ENCODE results near the gene HS3ST4. TPM values are rescaled to one million over a fixed set of nuclear protein-coding genes. Genes with fewer than 3 reads are reported as not detected.

HS3ST4 gene
- not detected for total RNA-seq

DNA sequence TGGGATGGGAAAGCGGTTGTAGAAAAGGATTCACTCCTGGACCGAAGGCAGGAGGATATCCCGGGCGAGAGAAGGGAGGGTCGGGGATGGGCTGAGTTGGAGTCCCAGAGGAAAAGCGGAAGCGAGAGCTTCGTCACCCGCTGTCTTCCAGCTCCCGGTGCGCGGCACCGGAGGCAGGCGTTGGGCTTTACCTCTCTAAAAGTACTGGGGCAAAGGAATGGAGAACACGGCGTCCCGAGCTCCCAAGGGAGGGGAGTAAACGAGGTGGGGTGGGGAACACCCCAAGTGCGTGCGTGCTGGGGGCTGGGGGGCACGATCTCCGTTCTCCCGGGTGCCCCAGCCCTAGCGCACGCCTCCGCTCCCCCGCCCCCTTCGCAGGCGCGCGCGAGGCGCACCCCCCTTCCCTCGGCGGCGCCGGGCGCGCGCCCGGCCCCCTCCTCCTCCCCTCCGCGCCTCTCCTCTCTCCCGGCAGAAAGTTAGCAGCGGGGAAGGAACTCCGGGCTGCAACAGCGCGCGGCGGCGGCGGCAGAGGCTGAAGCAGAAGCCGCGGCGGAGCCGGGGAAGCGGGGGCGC is at the start of gene HS3ST4:
TSS of gene HS3ST4 (plus strand) at position 441 of the 573 bp plus-strand sequence.
- no peak within 1 kb of the TSS for H3K27ac ChIP-seq
- peaks cover 40% of the 10 kb centered on the region for H3K27me3 ChIP-seq
- TF ChIP-seq, protein P1, sequence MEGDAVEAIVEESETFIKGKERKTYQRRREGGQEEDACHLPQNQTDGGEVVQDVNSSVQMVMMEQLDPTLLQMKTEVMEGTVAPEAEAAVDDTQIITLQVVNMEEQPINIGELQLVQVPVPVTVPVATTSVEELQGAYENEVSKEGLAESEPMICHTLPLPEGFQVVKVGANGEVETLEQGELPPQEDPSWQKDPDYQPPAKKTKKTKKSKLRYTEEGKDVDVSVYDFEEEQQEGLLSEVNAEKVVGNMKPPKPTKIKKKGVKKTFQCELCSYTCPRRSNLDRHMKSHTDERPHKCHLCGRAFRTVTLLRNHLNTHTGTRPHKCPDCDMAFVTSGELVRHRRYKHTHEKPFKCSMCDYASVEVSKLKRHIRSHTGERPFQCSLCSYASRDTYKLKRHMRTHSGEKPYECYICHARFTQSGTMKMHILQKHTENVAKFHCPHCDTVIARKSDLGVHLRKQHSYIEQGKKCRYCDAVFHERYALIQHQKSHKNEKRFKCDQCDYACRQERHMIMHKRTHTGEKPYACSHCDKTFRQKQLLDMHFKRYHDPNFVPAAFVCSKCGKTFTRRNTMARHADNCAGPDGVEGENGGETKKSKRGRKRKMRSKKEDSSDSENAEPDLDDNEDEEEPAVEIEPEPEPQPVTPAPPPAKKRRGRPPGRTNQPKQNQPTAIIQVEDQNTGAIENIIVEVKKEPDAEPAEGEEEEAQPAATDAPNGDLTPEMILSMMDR (IDR thresholded peaks at IDR 0.05), result no peak
- no peaks in the 10 kb centered on the region for H3K4me1 ChIP-seq
- no peak within 1 kb of the TSS for H3K4me3 ChIP-seq
- H3K36me3 ChIP-seq, result no peaks in the 10 kb centered on the region
- DNase-seq, result no peak
- intact Hi-C loops (cut with DNase I), result no loop called here
- no peaks in the 10 kb centered on the region for H3K9me3 ChIP-seq
- no peak within 1 kb of the TSS for H3K9ac ChIP-seq (ENCODE audit: low read depth in 2 of 2, low read length in 2 of 2)

DNA sequence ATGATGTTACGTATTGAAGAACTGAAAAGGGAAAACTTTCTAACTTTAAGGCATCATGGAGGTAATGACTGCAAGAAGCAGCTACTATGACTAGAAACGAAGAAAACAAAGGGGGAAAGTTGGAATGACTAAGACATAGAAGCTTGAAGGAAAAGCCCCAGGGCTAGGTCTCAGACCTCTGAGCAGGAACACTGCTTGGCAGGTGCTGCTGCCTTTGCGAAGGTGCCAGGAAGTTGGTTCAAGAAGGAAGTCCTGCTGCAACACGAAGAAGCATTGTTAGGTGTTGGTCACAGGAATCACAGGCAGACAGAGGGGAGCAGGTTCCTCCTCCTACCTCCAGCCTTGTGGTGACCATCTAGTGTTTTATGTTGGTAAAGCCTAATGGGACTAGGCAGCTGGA is 48.1 kb upstream of the HS3ST4 start:
- intact Hi-C loops (cut with DNase I), result no loop called here
- no peak overlapping the region for H3K9ac ChIP-seq (ENCODE audit: low read depth in 2 of 2, low read length in 2 of 2)
- no peaks in the 10 kb centered on the region for H3K36me3 ChIP-seq
- no peaks in the 10 kb centered on the region for H3K9me3 ChIP-seq
- no peak for DNase-seq
- no peaks in the 10 kb centered on the region for H3K27me3 ChIP-seq
- no peak overlapping the region for H3K4me3 ChIP-seq
- no peak overlapping the region for H3K27ac ChIP-seq
- TF ChIP-seq, protein P1 (IDR thresholded peaks at IDR 0.05), result no peak
- no peaks in the 10 kb centered on the region for H3K4me1 ChIP-seq

DNA sequence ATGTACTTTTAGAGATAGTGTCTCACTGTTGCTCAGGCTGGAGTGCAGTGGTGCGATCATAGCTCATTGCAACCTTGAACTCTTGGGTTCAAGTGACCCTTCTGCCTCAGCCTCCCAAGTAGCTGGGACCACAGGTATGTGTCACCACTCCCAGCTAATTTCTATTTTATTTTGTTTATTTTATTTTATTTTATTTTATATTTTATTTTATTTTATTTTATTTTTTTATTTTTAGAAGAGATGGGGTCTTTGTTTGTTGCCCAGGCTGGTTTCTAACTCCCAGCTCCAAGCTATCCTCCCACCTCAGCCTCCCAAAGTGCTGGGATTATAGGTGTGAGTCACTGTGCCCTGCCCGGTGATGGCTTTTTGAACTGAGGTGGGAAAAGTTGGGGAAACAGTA is 35.1 kb upstream of the HS3ST4 start:
- H3K27ac ChIP-seq, result no peak overlapping the region
- no peaks in the 10 kb centered on the region for H3K4me1 ChIP-seq
- H3K36me3 ChIP-seq, result no peaks in the 10 kb centered on the region
- intact Hi-C loops (cut with DNase I), result no loop called here
- TF ChIP-seq, protein P1 (IDR thresholded peaks at IDR 0.05), result no peak
- no peak overlapping the region for H3K4me3 ChIP-seq
- no peak for DNase-seq
- H3K9ac ChIP-seq (ENCODE audit: low read depth in 2 of 2, low read length in 2 of 2), result no peak overlapping the region
- no peaks in the 10 kb centered on the region for H3K9me3 ChIP-seq
- H3K27me3 ChIP-seq, result no peaks in the 10 kb centered on the region

DNA sequence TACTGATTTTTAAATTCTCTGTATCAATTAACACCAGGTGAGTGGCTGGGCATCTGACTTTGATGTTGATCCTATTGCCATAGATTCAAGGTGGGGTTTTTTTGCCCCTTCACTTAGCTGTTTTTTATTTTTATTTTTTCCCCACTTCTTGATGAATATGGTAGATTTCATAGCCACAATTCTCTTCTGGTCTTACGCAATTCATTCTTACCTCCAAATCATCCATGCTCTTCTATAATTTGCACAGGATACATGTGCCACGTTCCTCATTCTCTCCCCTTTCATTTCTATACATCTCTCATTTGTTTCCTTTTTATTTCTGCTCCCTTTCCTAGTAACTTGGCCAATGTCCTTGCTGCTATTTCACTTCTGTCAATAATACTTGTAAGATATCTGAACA is 14.9 kb upstream of the HS3ST4 start:
- no peaks in the 10 kb centered on the region for H3K27me3 ChIP-seq
- TF ChIP-seq, protein P1 (IDR thresholded peaks at IDR 0.05), result no peak
- H3K9me3 ChIP-seq, result no peaks in the 10 kb centered on the region
- H3K4me1 ChIP-seq, result no peaks in the 10 kb centered on the region
- H3K36me3 ChIP-seq, result no peaks in the 10 kb centered on the region
- no peak overlapping the region for H3K9ac ChIP-seq (ENCODE audit: low read depth in 2 of 2, low read length in 2 of 2)
- intact Hi-C loops (cut with DNase I), result no loop called here
- DNase-seq, result no peak
- no peak overlapping the region for H3K27ac ChIP-seq
- H3K4me3 ChIP-seq, result no peak overlapping the region

DNA sequence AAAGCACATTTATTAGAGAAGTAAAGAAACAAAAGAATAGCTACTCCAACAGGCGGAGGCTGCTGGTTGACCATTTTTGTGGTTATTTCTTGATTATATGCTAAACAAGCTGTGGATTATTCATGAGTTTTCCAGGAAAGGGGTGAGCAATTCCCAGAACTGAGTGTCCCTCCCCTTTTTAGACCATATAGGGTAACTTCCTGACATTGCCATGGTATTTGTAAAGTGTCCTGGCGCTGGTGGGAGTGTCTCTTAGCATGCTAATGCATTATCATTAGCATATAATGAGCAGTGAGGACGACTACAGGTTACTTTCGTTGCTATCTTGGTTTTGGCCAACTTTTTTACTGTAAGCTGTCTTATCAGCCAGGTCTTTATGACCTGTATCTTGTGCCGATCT is 12.2 kb upstream of the HS3ST4 start:
- Histone ChIP-seq H3K9me3 (no peaks in the 10 kb centered on the region), H3K9ac (ENCODE audit: low read depth in 2 of 2, low read length in 2 of 2) (no peak overlapping the region), H3K4me1 (no peaks in the 10 kb centered on the region), H3K4me3 (no peak overlapping the region), H3K27ac (no peak overlapping the region), H3K36me3 (no peaks in the 10 kb centered on the region), H3K27me3 (no peaks in the 10 kb centered on the region)
- intact Hi-C loops (cut with DNase I), result no loop called here
- TF ChIP-seq, protein P1 (IDR thresholded peaks at IDR 0.05), result no peak
- no peak for DNase-seq
